ENCODE data around the gene NEDD4L. TPM values are rescaled to one million over a fixed set of nuclear protein-coding genes. Genes with fewer than 3 reads are reported as not detected.

The NEDD4L gene
- total RNA-seq, 1 donor: 31.5 TPM

DNA sequence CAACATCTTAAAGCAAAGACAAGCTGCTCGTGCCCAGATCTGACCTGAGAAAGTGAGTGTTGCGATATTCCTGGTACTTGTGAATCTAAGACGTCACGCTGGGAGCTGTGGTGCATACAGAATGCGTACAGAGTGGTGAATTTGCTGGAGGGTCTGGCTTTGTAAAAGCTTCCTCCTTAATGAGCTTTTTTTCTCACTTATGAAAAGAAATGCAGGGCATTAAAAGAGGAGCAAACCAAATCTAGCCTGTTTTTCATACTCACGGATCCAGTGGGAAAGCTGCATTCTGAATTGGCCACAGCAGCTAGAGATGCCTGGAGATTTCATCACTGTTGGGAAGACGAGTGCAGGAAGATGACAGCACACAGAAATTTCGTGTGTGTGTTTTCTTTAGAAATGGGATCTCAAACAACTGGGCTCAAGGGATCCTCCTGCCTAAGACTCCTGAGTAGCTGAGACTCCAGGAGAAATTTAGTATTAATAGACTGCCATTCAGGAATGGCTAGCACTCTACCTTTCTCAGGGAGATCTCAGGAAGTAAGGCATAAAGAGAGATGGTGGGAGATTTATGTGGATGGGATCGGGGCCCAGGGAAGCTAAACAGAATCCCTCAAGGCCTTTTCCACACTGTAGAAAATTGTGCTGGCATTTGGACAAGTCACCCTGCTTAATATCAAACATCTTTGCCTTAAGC lies 403.5 kb downstream of the NEDD4L start:
- peak; percentile 42 for DNase-seq (ENCODE audit: low read depth)
- TF ChIP-seq, protein P1, sequence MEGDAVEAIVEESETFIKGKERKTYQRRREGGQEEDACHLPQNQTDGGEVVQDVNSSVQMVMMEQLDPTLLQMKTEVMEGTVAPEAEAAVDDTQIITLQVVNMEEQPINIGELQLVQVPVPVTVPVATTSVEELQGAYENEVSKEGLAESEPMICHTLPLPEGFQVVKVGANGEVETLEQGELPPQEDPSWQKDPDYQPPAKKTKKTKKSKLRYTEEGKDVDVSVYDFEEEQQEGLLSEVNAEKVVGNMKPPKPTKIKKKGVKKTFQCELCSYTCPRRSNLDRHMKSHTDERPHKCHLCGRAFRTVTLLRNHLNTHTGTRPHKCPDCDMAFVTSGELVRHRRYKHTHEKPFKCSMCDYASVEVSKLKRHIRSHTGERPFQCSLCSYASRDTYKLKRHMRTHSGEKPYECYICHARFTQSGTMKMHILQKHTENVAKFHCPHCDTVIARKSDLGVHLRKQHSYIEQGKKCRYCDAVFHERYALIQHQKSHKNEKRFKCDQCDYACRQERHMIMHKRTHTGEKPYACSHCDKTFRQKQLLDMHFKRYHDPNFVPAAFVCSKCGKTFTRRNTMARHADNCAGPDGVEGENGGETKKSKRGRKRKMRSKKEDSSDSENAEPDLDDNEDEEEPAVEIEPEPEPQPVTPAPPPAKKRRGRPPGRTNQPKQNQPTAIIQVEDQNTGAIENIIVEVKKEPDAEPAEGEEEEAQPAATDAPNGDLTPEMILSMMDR (IDR thresholded peaks at IDR 0.05; ENCODE audit: insufficient read depth, low read depth, low read length): no peak
- H3K4me3 ChIP-seq (ENCODE audit: low read depth, low read length): no peak overlapping the region

DNA sequence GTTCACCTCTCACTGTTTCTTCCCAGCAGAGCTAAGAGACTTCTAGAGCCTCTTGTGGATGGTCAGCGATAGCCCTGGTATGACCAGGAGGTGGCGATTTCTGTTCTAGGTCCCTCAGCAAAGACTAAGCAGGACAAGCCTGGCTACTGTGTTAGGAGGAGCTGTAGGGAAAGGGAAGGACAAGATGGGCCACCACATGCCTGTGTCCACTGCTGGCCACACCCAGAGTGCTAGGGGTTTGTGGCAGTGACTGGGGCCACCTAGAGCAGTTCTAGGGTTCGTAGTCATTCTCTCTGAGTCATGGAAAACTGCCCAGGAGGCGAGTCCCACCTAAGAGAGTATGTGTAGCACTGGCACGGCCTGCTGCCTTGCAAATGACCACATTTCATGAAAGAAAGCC lies 405.4 kb downstream of the NEDD4L start:
- TF ChIP-seq, protein P1 (IDR thresholded peaks at IDR 0.05; ENCODE audit: insufficient read depth, low read depth, low read length): no peak
- no peak for DNase-seq (ENCODE audit: low read depth)
- no peak overlapping the region for H3K4me3 ChIP-seq (ENCODE audit: low read depth, low read length)

Small RNAs within 50 kb of the gene (small RNA-seq; reads per million reads assigned to genes)
- gene HMGN1P30: not detected
- not detected for gene MIR3591

Other genes with a start within 250 kb of the NEDD4L start
- gene ATP8B1, start 240.9 kb upstream of the NEDD4L start, total RNA-seq: 26.3 and 28.3 TPM in 2 replicates

Measured in fibroblast of villous mesenchyme (primary cell).